DOHH2 (cell line): ENCODE results near the gene COL4A4.

Source experiments
- CTCF ChIP-seq: fragments of 200-600 bp; sonication (generic); IDR thresholded peaks from one replicate; pipeline ENCODE4 v1.5.1; 2014; ENCODE audit warnings: antibody characterized with exemption, mild to moderate bottlenecking, low read depth, low read length; ENCODE audit not compliant: poor library complexity, severe bottlenecking
- EZH2phosphoT487 ChIP-seq: fragments of 200-600 bp; sonication (generic); IDR thresholded peaks from 2 replicates; pipeline ENCODE4 v1.6.1; 2017; ENCODE audit warnings: borderline replicate concordance, mild to moderate bottlenecking, antibody characterized with exemption, low read length, moderate library complexity, mixed read lengths

GRCh38 chr2:227004482-227004881, 159.5 kb downstream of the COL4A4 start:
- TF ChIP-seq CTCF (no peak), EZH2phosphoT487 (no peak)
